GM18909 (cell line): ENCODE results near the gene SLC15A5.

Source experiments
- ATAC-seq: cut with Tn5 transposase; IDR thresholded peaks from one replicate; pipeline ENCODE4 v1.9.1; 2021; ENCODE audit warnings: mild to moderate bottlenecking; ENCODE audit not compliant: unreplicated experiment, poor library complexity

Gene SLC15A5

GRCh38 chr12:16277585-16277984, at the start of gene SLC15A5:
TSS of gene SLC15A5 (minus strand) at chr12:16277685. CDS start at chr12:16277685, 0 bp downstream.
- no peak for ATAC-seq

GRCh38 chr12:16325426-16325825, 47.9 kb upstream of the SLC15A5 start:
- ATAC-seq, result no peak

GRCh38 chr12:16324772-16325171, 47.3 kb upstream of the SLC15A5 start:
- no peak for ATAC-seq

- ATAC-seq, result no peak
Measured at GRCh38 chr12:16324272-16324671, 46.8 kb upstream of the SLC15A5 start.

- no peak for ATAC-seq
Measured at GRCh38 chr12:16323638-16324037, 46.2 kb upstream of the SLC15A5 start.

- no peak for ATAC-seq
Measured at GRCh38 chr12:16323010-16323409, 45.5 kb upstream of the SLC15A5 start.

- ATAC-seq, result no peak
Measured at GRCh38 chr12:16310934-16311333, 33.4 kb upstream of the SLC15A5 start.

- no peak for ATAC-seq
Measured at GRCh38 chr12:16307856-16308475, 30.5 kb upstream of the SLC15A5 start.

GRCh38 chr12:16303939-16304338, 26.5 kb upstream of the SLC15A5 start:
- no peak for ATAC-seq

GRCh38 chr12:16300736-16301135, 23.3 kb upstream of the SLC15A5 start:
- ATAC-seq, result no peak

GRCh38 chr12:16300122-16300521, 22.6 kb upstream of the SLC15A5 start:
- no peak for ATAC-seq

GRCh38 chr12:16299403-16299802, 21.9 kb upstream of the SLC15A5 start:
- ATAC-seq, result no peak

GRCh38 chr12:16297521-16297920, 20.0 kb upstream of the SLC15A5 start:
- no peak for ATAC-seq

- ATAC-seq, result no peak
Measured at GRCh38 chr12:16294376-16294956, 17.0 kb upstream of the SLC15A5 start.

- no peak for ATAC-seq
Measured at GRCh38 chr12:16291032-16291431, 13.5 kb upstream of the SLC15A5 start.

GRCh38 chr12:16285586-16285985, 8.1 kb upstream of the SLC15A5 start:
- ATAC-seq, result no peak

GRCh38 chr12:16282978-16283377, 5.5 kb upstream of the SLC15A5 start:
- no peak for ATAC-seq

GRCh38 chr12:16282081-16282480, 4.6 kb upstream of the SLC15A5 start:
- no peak for ATAC-seq

- ATAC-seq, result no peak
Measured at GRCh38 chr12:16281157-16281556, 3.7 kb upstream of the SLC15A5 start.

- ATAC-seq, result no peak
Measured at GRCh38 chr12:16272222-16272621, 5.3 kb downstream of the SLC15A5 start.

- ATAC-seq, result no peak
Measured at GRCh38 chr12:16271062-16271461, 6.4 kb downstream of the SLC15A5 start.

- no peak for ATAC-seq
Measured at GRCh38 chr12:16269946-16270345, 7.5 kb downstream of the SLC15A5 start.
